SK-N-SH (cell line): ENCODE measurements around the gene KCNJ3. TPM values are rescaled to one million over a fixed set of nuclear protein-coding genes. Genes with fewer than 3 reads are reported as not detected.

Source experiments
- CTCF ChIA-PET: fragments of 300-600, 350-600 bp; formaldehyde crosslinking; extraction: SDS; loops from one replicate; lab custom pipeline; 2021; lab: Yijun Ruan, JAX
- POLR2A ChIA-PET: fragments of 350-600 bp; sonication (Branson Sonifier 250); formaldehyde crosslinking; extraction: SDS; loops from one replicate; lab custom pipeline; 2020; ENCODE audit warnings: antibody characterized with exemption, inconsistent platforms; lab: Yijun Ruan, JAX
- DNase-seq: peaks from one replicate; pipeline ENCODE4 v3.0.0; 2012
- H2AFZ ChIP-seq: fragments of 200-600 bp; sonication (generic); 2 replicates; pipeline ENCODE4 v1.8.1; 2016; ENCODE audit warnings: antibody characterized with exemption, mild to moderate bottlenecking, low read depth
- H3F3A ChIP-seq: fragments of 200-600 bp; sonication (generic); replicated peaks from 2 replicates; pipeline ENCODE3; 2016; ENCODE audit warnings: antibody characterized with exemption, mild to moderate bottlenecking; ENCODE audit not compliant: insufficient read depth
- H3K27ac ChIP-seq, 2 experiments: fragments of 200-500 bp in 1 of 2; fragments of 200-600 bp in 1 of 2; sonication (Bioruptor generic) in 1 of 2; sonication (generic), shearing (Covaris generic) in 1 of 2; 2 replicates each; pipeline versions ENCODE4 v1.5.1 to v1.6.1; 2014 to 2016; ENCODE audit warnings: low read depth in 2 of 2, inconsistent platforms in 1 of 2, low read length in 1 of 2, mild to moderate bottlenecking in 1 of 2, mixed read lengths in 1 of 2
- H3K27me3 ChIP-seq: fragments of 200-600 bp; sonication (generic), shearing (Covaris generic); 2 replicates; pipeline ENCODE4 v1.6.1; 2016; ENCODE audit warnings: mixed run types; ENCODE audit not compliant: insufficient read depth
- H3K36me3 ChIP-seq, 2 experiments: fragments of 200-500 bp in 1 of 2; fragments of 200-600 bp in 1 of 2; sonication (Bioruptor generic) in 1 of 2; sonication (generic) in 1 of 2; replicated peaks in 1 of 2; 2 replicates each; pipeline versions ENCODE3 to v1.5.1; 2014 to 2016; ENCODE audit warnings: low read length in 1 of 2, mild to moderate bottlenecking in 1 of 2; ENCODE audit not compliant: insufficient read depth in 2 of 2, control insufficient read depth in 1 of 2
- H3K4me1 ChIP-seq, 2 experiments: fragments of 200-500 bp in 1 of 2; fragments of 200-600 bp in 1 of 2; sonication (Bioruptor generic) in 1 of 2; sonication (generic), shearing (Covaris generic) in 1 of 2; 2 replicates each; pipeline versions ENCODE4 v1.5.1 to v1.6.1; 2014 to 2016; ENCODE audit warnings: low read depth in 1 of 2, low read length in 1 of 2, mixed run types in 1 of 2; ENCODE audit not compliant: insufficient read depth in 2 of 2, control insufficient read depth in 1 of 2
- H3K4me2 ChIP-seq: fragments of 200-600 bp; sonication (generic), shearing (Covaris generic); 2 replicates; pipeline ENCODE4 v1.6.1; 2017; ENCODE audit warnings: mixed run types
- H3K4me3 ChIP-seq, 2 experiments: fragments of 200-500 bp in 1 of 2; fragments of 200-600 bp in 1 of 2; sonication (Bioruptor generic) in 1 of 2; sonication (generic), shearing (Covaris generic) in 1 of 2; 2 replicates each; pipeline versions ENCODE4 v1.5.1 to v1.8.1; 2014 to 2016; ENCODE audit warnings: low read depth in 2 of 2, inconsistent platforms in 1 of 2, low read length in 1 of 2, mild to moderate bottlenecking in 1 of 2, mixed read lengths in 1 of 2, moderate library complexity in 1 of 2
- H3K79me2 ChIP-seq: fragments of 200-600 bp; sonication (generic); 2 replicates; pipeline ENCODE4 v1.8.1; 2017; ENCODE audit warnings: mild to moderate bottlenecking; ENCODE audit not compliant: insufficient read depth
- H3K9ac ChIP-seq: fragments of 200-600 bp; sonication (generic); 2 replicates; pipeline ENCODE4 v1.6.1; 2017; ENCODE audit warnings: mixed run types
- H3K9me2 ChIP-seq: fragments of 200-600 bp; sonication (generic); 2 replicates; pipeline ENCODE4 v1.6.1; 2017; ENCODE audit warnings: mixed run types
- H3K9me3 ChIP-seq: fragments of 200-600 bp; sonication (generic); 2 replicates; pipeline ENCODE4 v1.6.1; 2017; ENCODE audit warnings: mixed run types, mild to moderate bottlenecking, moderate library complexity
- H4K20me1 ChIP-seq: fragments of 200-600 bp; sonication (generic); 2 replicates; pipeline ENCODE4 v1.6.1; 2017; ENCODE audit warnings: mild to moderate bottlenecking, mixed run types; ENCODE audit not compliant: insufficient read depth
- ELF1 ChIP-seq: IDR thresholded peaks from 2 replicates; pipeline ENCODE4 v1.4.0; 2012
- EP300 ChIP-seq, 2 experiments: IDR thresholded peaks; 2 replicates each; pipeline versions ENCODE4 v1.4.0 to v1.6.1; 2012; ENCODE audit warnings: borderline replicate concordance in 1 of 2, low read depth in 1 of 2, low read length in 1 of 2
- GABPA ChIP-seq: IDR thresholded peaks from 2 replicates; pipeline ENCODE4 v1.4.0; 2012; ENCODE audit warnings: low read depth, mild to moderate bottlenecking
- GATA2 ChIP-seq: sonication (generic); formaldehyde crosslinking; IDR thresholded peaks from 2 replicates; pipeline ENCODE4 v1.5.0; 2020; ENCODE audit warnings: mild to moderate bottlenecking, missing genetic modification reagents
- MEF2A ChIP-seq: IDR thresholded peaks from 2 replicates; pipeline ENCODE4 v1.4.0; 2012; ENCODE audit warnings: low read depth, borderline replicate concordance
- NFIC ChIP-seq: IDR thresholded peaks from 2 replicates; pipeline ENCODE4 v1.4.0; 2012; ENCODE audit warnings: borderline replicate concordance
- NRF1 ChIP-seq: IDR thresholded peaks from 2 replicates; pipeline ENCODE4 v1.6.1; 2012; ENCODE audit warnings: low read depth, mild to moderate bottlenecking, low read length
- PBX3 ChIP-seq: IDR thresholded peaks from 2 replicates; pipeline ENCODE4; 2012
- POLR2AphosphoS5 ChIP-seq: IDR thresholded peaks from 2 replicates; pipeline ENCODE4 v1.6.1; 2012; ENCODE audit warnings: low read depth, low read length
- RFX5 ChIP-seq: IDR thresholded peaks from 2 replicates; pipeline ENCODE4 v1.6.1; 2012; ENCODE audit warnings: mild to moderate bottlenecking, improper control_type of control experiment, low read length
- RXRA ChIP-seq: IDR thresholded peaks from 2 replicates; pipeline ENCODE4 v1.4.0; 2012; ENCODE audit warnings: low read depth, mild to moderate bottlenecking, borderline replicate concordance
- SIN3A ChIP-seq: IDR thresholded peaks from 2 replicates; pipeline ENCODE4 v1.6.1; 2012; ENCODE audit warnings: low read depth, mild to moderate bottlenecking, low read length, moderate library complexity, borderline replicate concordance
- SMC3 ChIP-seq: IDR thresholded peaks from 2 replicates; pipeline ENCODE4 v1.6.1; 2012; ENCODE audit warnings: low read depth, low read length, improper control_type of control experiment
- TAF1 ChIP-seq: IDR thresholded peaks from 2 replicates; pipeline ENCODE4 v1.6.1; 2012; ENCODE audit warnings: low read depth, mild to moderate bottlenecking, low read length, moderate library complexity, borderline replicate concordance
- TCF12 ChIP-seq: IDR thresholded peaks from 2 replicates; pipeline ENCODE4 v1.4.0; 2012
- USF2 ChIP-seq: fragments of 150-350 bp; IDR thresholded peaks from 2 replicates; pipeline ENCODE4 v1.6.1; 2017; ENCODE audit warnings: antibody characterized with exemption, low read length, low read depth, borderline replicate concordance
- WGBS: methylation state at CpG from one replicate; pipeline ENCODE4 v1.1.6; 2017; ENCODE audit warnings: low lambda C conversion rate; 5-methylcytosine and 5-hydroxymethylcytosine counted together
- polyA plus RNA-seq, 3 experiments: library from polyadenylated mRNA; depleted of rRNA; stranded (reverse); fragments of >200 nt; gene quantifications; 2 replicates each; pipeline ENCODE4 v1.2.3, GENCODE V29; 2012
- TF ChIP-seq, protein P1 (sequence below): IDR thresholded peaks from 2 replicates; pipeline ENCODE4 v1.6.1; 2012; ENCODE audit warnings: mild to moderate bottlenecking, low read depth, low read length, moderate library complexity
- TF ChIP-seq, protein P2 (sequence below): IDR thresholded peaks from 2 replicates; pipeline ENCODE4 v1.4.0; 2012; ENCODE audit warnings: low read depth, borderline replicate concordance

The KCNJ3 gene
- polyA plus RNA-seq, 1 of the 3 experiments (the other 2 are of a cell fraction), result not detected

DNA sequence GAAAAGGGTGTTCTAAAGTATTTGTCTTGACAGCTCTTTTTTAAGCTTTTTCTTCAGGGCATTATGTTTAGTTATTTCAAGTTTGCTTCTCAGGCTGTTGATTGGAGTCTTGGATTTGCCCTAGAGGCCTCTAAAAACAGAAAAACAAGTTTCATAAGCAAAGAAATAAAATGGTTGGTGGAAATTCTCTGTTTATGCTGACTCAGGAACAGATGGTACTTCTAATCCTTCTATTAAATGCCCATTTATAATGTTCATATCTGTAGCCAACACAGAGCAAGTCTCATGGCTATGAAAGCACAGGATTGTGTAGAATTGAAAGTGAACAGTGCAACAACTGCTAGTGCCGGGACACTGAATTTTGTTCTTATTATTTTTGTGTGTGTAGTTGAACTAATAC is 60.4 kb downstream of the KCNJ3 start:
- POLR2A ChIA-PET, result no interaction called here
- WGBS, result 40% methylated on average over 1 of the region's 1 CpG
- DNase-seq, result no peak

GRCh38 chr2:154762638-154763037 is 64.1 kb downstream of the KCNJ3 start:
- H3K9me2 ChIP-seq, result no peaks in the 10 kb centered on the region
- H2AFZ ChIP-seq, result no peak overlapping the region
- no peaks in the 10 kb centered on the region for H3K9me3 ChIP-seq
- H3K4me3 ChIP-seq, result no peak overlapping the region
- CTCF ChIA-PET, result no interaction called here
- no peak overlapping the region for H3K4me2 ChIP-seq
- H3K9ac ChIP-seq, result no peak overlapping the region
- H3K4me1 ChIP-seq, result no peaks in the 10 kb centered on the region
- no peaks in the 10 kb centered on the region for H4K20me1 ChIP-seq
- POLR2A ChIA-PET, result no interaction called here
- H3K36me3 ChIP-seq, result no peaks in the 10 kb centered on the region
- no peaks in the 10 kb centered on the region for H3K27me3 ChIP-seq
- no peak overlapping the region for H3K27ac ChIP-seq
- H3F3A ChIP-seq, result no peaks in the 10 kb centered on the region
- H3K79me2 ChIP-seq, result no peaks in the 10 kb centered on the region
- DNase-seq, result no peak
- WGBS, result 14% methylated on average over 2 of the region's 2 CpGs
- no peak for TF ChIP-seq SIN3A
- no peak for TF ChIP-seq GABPA
- TF ChIP-seq TCF12, result no peak
- no peak for TF ChIP-seq RFX5
- TF ChIP-seq ELF1, result no peak
- TF ChIP-seq PBX3, result no peak
- TF ChIP-seq, protein P1, sequence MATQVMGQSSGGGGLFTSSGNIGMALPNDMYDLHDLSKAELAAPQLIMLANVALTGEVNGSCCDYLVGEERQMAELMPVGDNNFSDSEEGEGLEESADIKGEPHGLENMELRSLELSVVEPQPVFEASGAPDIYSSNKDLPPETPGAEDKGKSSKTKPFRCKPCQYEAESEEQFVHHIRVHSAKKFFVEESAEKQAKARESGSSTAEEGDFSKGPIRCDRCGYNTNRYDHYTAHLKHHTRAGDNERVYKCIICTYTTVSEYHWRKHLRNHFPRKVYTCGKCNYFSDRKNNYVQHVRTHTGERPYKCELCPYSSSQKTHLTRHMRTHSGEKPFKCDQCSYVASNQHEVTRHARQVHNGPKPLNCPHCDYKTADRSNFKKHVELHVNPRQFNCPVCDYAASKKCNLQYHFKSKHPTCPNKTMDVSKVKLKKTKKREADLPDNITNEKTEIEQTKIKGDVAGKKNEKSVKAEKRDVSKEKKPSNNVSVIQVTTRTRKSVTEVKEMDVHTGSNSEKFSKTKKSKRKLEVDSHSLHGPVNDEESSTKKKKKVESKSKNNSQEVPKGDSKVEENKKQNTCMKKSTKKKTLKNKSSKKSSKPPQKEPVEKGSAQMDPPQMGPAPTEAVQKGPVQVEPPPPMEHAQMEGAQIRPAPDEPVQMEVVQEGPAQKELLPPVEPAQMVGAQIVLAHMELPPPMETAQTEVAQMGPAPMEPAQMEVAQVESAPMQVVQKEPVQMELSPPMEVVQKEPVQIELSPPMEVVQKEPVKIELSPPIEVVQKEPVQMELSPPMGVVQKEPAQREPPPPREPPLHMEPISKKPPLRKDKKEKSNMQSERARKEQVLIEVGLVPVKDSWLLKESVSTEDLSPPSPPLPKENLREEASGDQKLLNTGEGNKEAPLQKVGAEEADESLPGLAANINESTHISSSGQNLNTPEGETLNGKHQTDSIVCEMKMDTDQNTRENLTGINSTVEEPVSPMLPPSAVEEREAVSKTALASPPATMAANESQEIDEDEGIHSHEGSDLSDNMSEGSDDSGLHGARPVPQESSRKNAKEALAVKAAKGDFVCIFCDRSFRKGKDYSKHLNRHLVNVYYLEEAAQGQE, result no peak

More for the DNA sequence above, 60.4 kb downstream of the KCNJ3 start:
- Histone ChIP-seq H3K4me3 (no peak overlapping the region), H3K9me2 (no peaks in the 10 kb centered on the region), H2AFZ (no peak overlapping the region), H3K9me3 (no peaks in the 10 kb centered on the region), H3K4me1 (no peaks in the 10 kb centered on the region), H3K4me2 (no peak overlapping the region), H4K20me1 (no peaks in the 10 kb centered on the region), H3K9ac (no peak overlapping the region), H3K27ac (no peak overlapping the region), H3K79me2 (no peaks in the 10 kb centered on the region), H3K27me3 (no peaks in the 10 kb centered on the region), H3K36me3 (no peaks in the 10 kb centered on the region), H3F3A (no peaks in the 10 kb centered on the region)
- TF ChIP-seq PBX3, result no peak
- no peak for TF ChIP-seq USF2
- TF ChIP-seq POLR2AphosphoS5, result no peak
- no peak for TF ChIP-seq NRF1
- TF ChIP-seq TCF12, result no peak
- no peak for TF ChIP-seq TAF1
- no peak for TF ChIP-seq RXRA
- no peak for TF ChIP-seq GATA2 (CRISPR knock-in tag)
- TF ChIP-seq ELF1, result no peak
- no peak for TF ChIP-seq SMC3
- no peak for TF ChIP-seq MEF2A
- TF ChIP-seq, protein P2, sequence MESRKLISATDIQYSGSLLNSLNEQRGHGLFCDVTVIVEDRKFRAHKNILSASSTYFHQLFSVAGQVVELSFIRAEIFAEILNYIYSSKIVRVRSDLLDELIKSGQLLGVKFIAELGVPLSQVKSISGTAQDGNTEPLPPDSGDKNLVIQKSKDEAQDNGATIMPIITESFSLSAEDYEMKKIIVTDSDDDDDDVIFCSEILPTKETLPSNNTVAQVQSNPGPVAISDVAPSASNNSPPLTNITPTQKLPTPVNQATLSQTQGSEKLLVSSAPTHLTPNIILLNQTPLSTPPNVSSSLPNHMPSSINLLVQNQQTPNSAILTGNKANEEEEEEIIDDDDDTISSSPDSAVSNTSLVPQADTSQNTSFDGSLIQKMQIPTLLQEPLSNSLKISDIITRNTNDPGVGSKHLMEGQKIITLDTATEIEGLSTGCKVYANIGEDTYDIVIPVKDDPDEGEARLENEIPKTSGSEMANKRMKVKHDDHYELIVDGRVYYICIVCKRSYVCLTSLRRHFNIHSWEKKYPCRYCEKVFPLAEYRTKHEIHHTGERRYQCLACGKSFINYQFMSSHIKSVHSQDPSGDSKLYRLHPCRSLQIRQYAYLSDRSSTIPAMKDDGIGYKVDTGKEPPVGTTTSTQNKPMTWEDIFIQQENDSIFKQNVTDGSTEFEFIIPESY, result no peak
- no peak for TF ChIP-seq NFIC
- no peak for TF ChIP-seq EP300 (IDR thresholded peaks at IDR 0.05; ENCODE audit: borderline replicate concordance in 1 of 2, low read depth in 1 of 2, low read length in 1 of 2)
- CTCF ChIA-PET, result no interaction called here
